SK-N-SH treated with all-trans-retinoic acid at 6 μM for 48 hours (cell line): ENCODE data around the gene FAM234B.

Source experiments
- TCF4 ChIP-seq: fragments of 250-450 bp; sonication (Bioruptor Pico); IDR thresholded peaks from 2 replicates; pipeline ENCODE4 v1.8.0; 2021; ENCODE audit warnings: mild to moderate bottlenecking, moderate library complexity, borderline replicate concordance
- ZNF70 ChIP-seq: fragments of 450-650 bp; formaldehyde crosslinking; IDR thresholded peaks from 2 replicates; pipeline ENCODE4 v1.5.0; 2020; ENCODE audit warnings: mild to moderate bottlenecking, moderate library complexity
- TF ChIP-seq, protein P1 (sequence below): fragments of 250-450 bp; sonication (Bioruptor Pico); IDR thresholded peaks from 2 replicates; pipeline ENCODE4 v1.8.0; 2020; ENCODE audit warnings: mild to moderate bottlenecking, moderate library complexity, borderline replicate concordance

DNA sequence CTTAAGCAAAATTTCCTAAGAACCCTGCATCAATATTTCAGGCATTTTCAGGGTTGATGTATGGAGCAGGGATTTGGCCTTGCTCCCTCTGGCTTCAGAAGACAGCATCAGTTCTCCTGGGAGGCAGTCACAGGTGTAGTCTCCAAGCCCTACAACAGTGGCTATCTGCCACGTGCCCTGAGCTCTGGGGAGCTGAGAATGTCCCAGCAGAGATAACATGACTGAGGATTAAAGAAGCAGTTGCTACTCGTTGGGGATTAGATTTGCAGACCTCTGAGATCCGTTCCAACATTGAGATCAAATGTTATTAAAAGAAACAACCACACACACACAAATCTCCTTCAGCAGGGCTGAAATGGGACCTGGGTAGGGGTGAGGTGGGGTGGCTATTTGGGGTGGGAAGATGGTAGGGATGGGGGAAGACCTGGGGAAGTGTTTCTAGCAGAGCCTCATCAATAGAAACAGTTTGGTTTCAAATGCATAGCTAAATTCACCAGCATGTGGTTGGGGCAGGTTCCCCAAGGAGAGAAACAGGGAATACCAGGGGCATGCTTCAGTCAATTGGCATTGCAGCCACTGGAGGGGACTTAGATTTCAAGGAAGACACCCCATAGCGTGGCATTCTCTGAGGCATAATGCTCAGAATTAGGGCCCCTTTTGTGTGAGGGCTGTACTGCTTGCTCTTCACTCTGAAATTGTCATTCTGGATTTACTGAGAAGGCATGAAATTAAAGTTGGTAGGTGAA is 15.2 kb upstream of the FAM234B start:
- no peak for TF ChIP-seq ZNF70 (CRISPR knock-in tag)
- TF ChIP-seq, protein P1, sequence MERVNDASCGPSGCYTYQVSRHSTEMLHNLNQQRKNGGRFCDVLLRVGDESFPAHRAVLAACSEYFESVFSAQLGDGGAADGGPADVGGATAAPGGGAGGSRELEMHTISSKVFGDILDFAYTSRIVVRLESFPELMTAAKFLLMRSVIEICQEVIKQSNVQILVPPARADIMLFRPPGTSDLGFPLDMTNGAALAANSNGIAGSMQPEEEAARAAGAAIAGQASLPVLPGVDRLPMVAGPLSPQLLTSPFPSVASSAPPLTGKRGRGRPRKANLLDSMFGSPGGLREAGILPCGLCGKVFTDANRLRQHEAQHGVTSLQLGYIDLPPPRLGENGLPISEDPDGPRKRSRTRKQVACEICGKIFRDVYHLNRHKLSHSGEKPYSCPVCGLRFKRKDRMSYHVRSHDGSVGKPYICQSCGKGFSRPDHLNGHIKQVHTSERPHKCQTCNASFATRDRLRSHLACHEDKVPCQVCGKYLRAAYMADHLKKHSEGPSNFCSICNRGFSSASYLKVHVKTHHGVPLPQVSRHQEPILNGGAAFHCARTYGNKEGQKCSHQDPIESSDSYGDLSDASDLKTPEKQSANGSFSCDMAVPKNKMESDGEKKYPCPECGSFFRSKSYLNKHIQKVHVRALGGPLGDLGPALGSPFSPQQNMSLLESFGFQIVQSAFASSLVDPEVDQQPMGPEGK (CRISPR knock-in tag), result no peak
- no peak for TF ChIP-seq TCF4 (CRISPR knock-in tag)
